IMR-90 (cell line): ENCODE measurements around the gene PXMP2. TPM values are rescaled to one million over a fixed set of nuclear protein-coding genes. Genes with fewer than 3 reads are reported as not detected.
A peak's percentile ranks its signal among the peaks of the same experiment; 100 is the strongest.

Experiments
- ATAC-seq: fragments of 200-7000 bp; cut with Tn5 transposase; 2 replicates; pipeline ENCODE4 v1.9.1; 2020; ENCODE audit warnings: low read depth, mild to moderate bottlenecking, moderate library complexity
- BruUV-seq: library from RNA; stranded (reverse); fragments of 400-500 nt; replicated peaks from 2 replicates; lab custom pipeline; 2021; lab: Mats Ljungman, UMichigan
- CTCF ChIA-PET: fragments of 300-600 bp; formaldehyde crosslinking; extraction: SDS; loops from one replicate; lab custom pipeline; 2021; ENCODE audit warnings: antibody characterized with exemption; lab: Yijun Ruan, JAX
- POLR2A ChIA-PET: fragments of 300-600 bp; sonication (Branson Sonifier 250); formaldehyde crosslinking; loops from one replicate; lab custom pipeline; 2022; ENCODE audit warnings: antibody characterized with exemption; ENCODE audit not compliant: unreplicated experiment; lab: Charles Lee
- DNase-seq: peaks from one replicate; pipeline ENCODE4 v3.0.0; 2013
- H2AFZ ChIP-seq: replicated peaks from 2 replicates; pipeline ENCODE3; 2013; ENCODE audit warnings: low read length, mild to moderate bottlenecking; ENCODE audit not compliant: poor library complexity
- H2AK5ac ChIP-seq: 2 replicates; pipeline ENCODE4 v1.6.1; 2013; ENCODE audit warnings: low read depth, low read length, inconsistent platforms
- H2AK9ac ChIP-seq: replicated peaks from 2 replicates; pipeline ENCODE3; 2013; ENCODE audit warnings: mild to moderate bottlenecking, low read depth, low read length, moderate library complexity; ENCODE audit not compliant: poor library complexity
- H2BK120ac ChIP-seq: 2 replicates; pipeline ENCODE4 v1.6.1; 2013; ENCODE audit warnings: low read depth, low read length, inconsistent platforms
- H2BK15ac ChIP-seq: 3 replicates; pipeline ENCODE4 v1.6.1; 2013; ENCODE audit warnings: low read depth, low read length, inconsistent platforms
- H2BK20ac ChIP-seq: 2 replicates; pipeline ENCODE4 v1.6.1; 2013; ENCODE audit warnings: low read depth, mild to moderate bottlenecking, inconsistent platforms, low read length, moderate library complexity
- H2BK5ac ChIP-seq: 2 replicates; pipeline ENCODE4 v1.6.1; 2013; ENCODE audit warnings: mild to moderate bottlenecking, low read depth, low read length, inconsistent platforms; ENCODE audit not compliant: poor library complexity, severe bottlenecking
- H3K14ac ChIP-seq: replicated peaks from 2 replicates; pipeline ENCODE4 v1.6.1; 2013; ENCODE audit warnings: low read depth, low read length, inconsistent platforms
- H3K18ac ChIP-seq: 2 replicates; pipeline ENCODE4 v1.6.1; 2013; ENCODE audit warnings: low read depth, low read length, control low read depth
- H3K23ac ChIP-seq: 2 replicates; pipeline ENCODE4 v1.6.1; 2013; ENCODE audit warnings: low read depth, low read length, inconsistent platforms
- H3K27ac ChIP-seq: 2 replicates; pipeline ENCODE4 v1.5.1; 2013; ENCODE audit warnings: mild to moderate bottlenecking, control low read depth, low read length; ENCODE audit not compliant: insufficient read depth
- H3K27me3 ChIP-seq: 2 replicates; pipeline ENCODE4 v1.6.1; 2013; ENCODE audit warnings: low read length; ENCODE audit not compliant: control insufficient read depth, insufficient read depth
- H3K36me3 ChIP-seq: 2 replicates; pipeline ENCODE4 v1.6.1; 2013; ENCODE audit warnings: low read length, mixed read lengths; ENCODE audit not compliant: control insufficient read depth, insufficient read depth
- H3K4ac ChIP-seq: 2 replicates; pipeline ENCODE4 v1.6.1; 2013; ENCODE audit warnings: low read depth, low read length, inconsistent platforms
- H3K4me1 ChIP-seq: 2 replicates; pipeline ENCODE4 v1.6.1; 2013; ENCODE audit warnings: low read length, mixed read lengths; ENCODE audit not compliant: control insufficient read depth, insufficient read depth
- H3K4me2 ChIP-seq: 2 replicates; pipeline ENCODE4 v1.6.1; 2013; ENCODE audit warnings: low read depth, mild to moderate bottlenecking, control low read depth, low read length, moderate library complexity
- H3K4me3 ChIP-seq: 2 replicates; pipeline ENCODE4 v1.5.1; 2013; ENCODE audit warnings: low read depth, mild to moderate bottlenecking, control low read depth, low read length, moderate library complexity; ENCODE audit not compliant: insufficient read depth
- H3K56ac ChIP-seq: 2 replicates; pipeline ENCODE4 v1.6.1; 2013; ENCODE audit warnings: low read length, inconsistent platforms; ENCODE audit not compliant: insufficient read depth; ENCODE audit errors: extremely low read depth
- H3K79me1 ChIP-seq, 2 experiments: 2 replicates each; pipeline ENCODE4 v1.6.1; 2013; ENCODE audit warnings: low read length in 2 of 2, inconsistent platforms in 1 of 2, low read depth in 1 of 2
- H3K9ac ChIP-seq: 2 replicates; pipeline ENCODE4 v1.6.1; 2013; ENCODE audit warnings: low read depth, low read length, control low read depth
- H3K9me1 ChIP-seq: 2 replicates; pipeline ENCODE4 v1.6.1; 2013; ENCODE audit warnings: low read length, inconsistent platforms; ENCODE audit not compliant: insufficient read depth
- H3K9me3 ChIP-seq: 2 replicates; pipeline ENCODE4 v1.6.1; 2013; ENCODE audit warnings: low read length; ENCODE audit not compliant: control insufficient read depth, insufficient read depth
- H4K20me1 ChIP-seq: 2 replicates; pipeline ENCODE4 v1.6.1; 2013; ENCODE audit warnings: low read length, inconsistent platforms; ENCODE audit not compliant: insufficient read depth
- H4K5ac ChIP-seq: 2 replicates; pipeline ENCODE4 v1.6.1; 2013; ENCODE audit warnings: mild to moderate bottlenecking, low read depth, low read length, control low read depth
- H4K8ac ChIP-seq, 2 experiments: 2 replicates each; pipeline ENCODE4 v1.6.1; 2013; ENCODE audit warnings: low read depth in 2 of 2, low read length in 2 of 2, control low read depth in 1 of 2, inconsistent platforms in 1 of 2
- H4K91ac ChIP-seq: 2 replicates; pipeline ENCODE4 v1.6.1; 2013; ENCODE audit warnings: low read depth, low read length, inconsistent platforms; ENCODE audit not compliant: insufficient read depth
- BHLHE40 ChIP-seq: fragments of 150-350 bp; IDR thresholded peaks from 2 replicates; pipeline ENCODE4 v1.6.1; 2016; ENCODE audit warnings: mild to moderate bottlenecking, low read depth, low read length
- CEBPB ChIP-seq: IDR thresholded peaks from 2 replicates; pipeline ENCODE4 v1.6.1; 2012; ENCODE audit warnings: low read depth, low read length, improper control_type of control experiment
- CHD1 ChIP-seq: IDR thresholded peaks from 2 replicates; pipeline ENCODE4 v1.6.1; 2012; ENCODE audit warnings: low read depth, low read length, improper control_type of control experiment
- CTCF ChIP-seq: conservative IDR thresholded peaks from 2 replicates; pipeline ENCODE4 v1.5.1; 2012; ENCODE audit warnings: mild to moderate bottlenecking, low read depth, low read length, improper control_type of control experiment
- ELK1 ChIP-seq: fragments of 150-350 bp; IDR thresholded peaks from 2 replicates; pipeline ENCODE4 v1.6.1; 2016; ENCODE audit warnings: low read depth, mild to moderate bottlenecking, low read length, moderate library complexity, borderline replicate concordance
- FOS ChIP-seq: fragments of 150-350 bp; IDR thresholded peaks from 2 replicates; pipeline ENCODE4 v1.6.1; 2016; ENCODE audit warnings: low read depth, low read length
- MAFK ChIP-seq: IDR thresholded peaks from 2 replicates; pipeline ENCODE4 v1.6.1; 2012; ENCODE audit warnings: low read depth, low read length, improper control_type of control experiment
- MAZ ChIP-seq: IDR thresholded peaks from 2 replicates; pipeline ENCODE4 v1.6.1; 2012; ENCODE audit warnings: low read depth, mild to moderate bottlenecking, low read length, improper control_type of control experiment, moderate library complexity, borderline replicate concordance
- MXI1 ChIP-seq: IDR thresholded peaks from 2 replicates; pipeline ENCODE4 v1.6.1; 2012; ENCODE audit warnings: low read depth, mild to moderate bottlenecking, low read length, moderate library complexity, borderline replicate concordance
- NFE2L2 ChIP-seq: fragments of 150-350 bp; IDR thresholded peaks from 2 replicates; pipeline ENCODE4 v1.6.1; 2016; ENCODE audit warnings: low read depth, mild to moderate bottlenecking, low read length
- POLR2A ChIP-seq: IDR thresholded peaks from 2 replicates; pipeline ENCODE4 v1.6.1; 2012; ENCODE audit warnings: mild to moderate bottlenecking, low read depth, low read length
- RAD21 ChIP-seq: IDR thresholded peaks from 2 replicates; pipeline ENCODE4 v1.6.1; 2012; ENCODE audit warnings: low read length, improper control_type of control experiment
- RCOR1 ChIP-seq: IDR thresholded peaks from 2 replicates; pipeline ENCODE4 v1.6.1; 2012; ENCODE audit warnings: mild to moderate bottlenecking, low read length, improper control_type of control experiment; ENCODE audit not compliant: insufficient replicate concordance
- RFX5 ChIP-seq: IDR thresholded peaks from 2 replicates; pipeline ENCODE4 v1.8.0; 2012; ENCODE audit warnings: low read depth, mild to moderate bottlenecking, low read length, moderate library complexity
- SMC3 ChIP-seq: fragments of 150-350 bp; IDR thresholded peaks from 2 replicates; pipeline ENCODE4 v1.6.1; 2016; ENCODE audit warnings: low read depth, mild to moderate bottlenecking, antibody characterized with exemption, low read length, moderate library complexity
- WGBS, 2 experiments: methylation state at CpG; one replicate each; pipeline versions ENCODE4 v1.1.5 to v1.1.7; 2013; ENCODE audit warnings: missing lambda C conversion rate in 2 of 2; ENCODE audit not compliant: insufficient read length in 1 of 2; ENCODE audit errors: extremely low coverage in 2 of 2; 5-methylcytosine and 5-hydroxymethylcytosine counted together
- dilution Hi-C: fragments of 300-500 bp; cut with HindIII; formaldehyde crosslinking; loops from one replicate; pipeline ENCODE4 v1.14.3; 2018; ENCODE audit warnings: low sequenced_read_pairs; ENCODE audit not compliant: unreplicated experiment
- in situ Hi-C: fragments of 300-500 bp; cut with MboI; formaldehyde crosslinking; loops from 3 replicates; pipeline ENCODE4 v1.14.3; 2019; ENCODE audit warnings: low sequenced_read_pairs, inconsistent platforms, mixed read lengths
- intact Hi-C: fragments of 100-400 bp; cut with micrococcal nuclease; formaldehyde crosslinking; loops from 2 replicates; pipeline ENCODE4 v1.10.0; 2022
- polyA plus RNA-seq, 3 experiments: library from polyadenylated mRNA; depleted of rRNA; stranded (reverse); fragments of >200 nt; gene quantifications; 2 replicates each; pipeline ENCODE4 v1.2.3, GENCODE V29; 2012; ENCODE audit warnings: low replicate concordance in 1 of 3
- total RNA-seq: library from RNA; depleted of rRNA; stranded (reverse); fragments of >200 nt; gene quantifications from 2 replicates; pipeline ENCODE4 v1.2.3, GENCODE V29; 2012
- TF ChIP-seq, protein P1 (sequence below): fragments of 150-350 bp; IDR thresholded peaks from 2 replicates; pipeline ENCODE4 v1.6.1; 2017; ENCODE audit warnings: mild to moderate bottlenecking, antibody characterized with exemption, low read length, low read depth

PXMP2 gene
- total and polyA plus RNA-seq, 2 of the 4 experiments (the other 2 are of a cell fraction), result 10.9 to 20.1 TPM

GRCh38 chr12:132689227-132689626 is 1.8 kb downstream of the PXMP2 start:
- no peak overlapping the region; the same call in 1 of the 2 replicates for H3K14ac ChIP-seq
- H2AK9ac ChIP-seq, result peak overlapping the region; percentile 28
- peaks cover 5% of the 10 kb centered on the region for H3K36me3 ChIP-seq
- no peak overlapping the region for H3K56ac ChIP-seq
- H3K27me3 ChIP-seq, result no peaks in the 10 kb centered on the region
- CTCF ChIA-PET, result no interaction called here
- no peak overlapping the region for H2BK5ac ChIP-seq
- H3K79me1 ChIP-seq, result peaks cover 15 to 17% of the 10 kb centered on the region in 2 experiments
- H4K91ac ChIP-seq, result no peak overlapping the region
- no TSS peak for BruUV-seq
- H3K9me3 ChIP-seq, result no peaks in the 10 kb centered on the region
- dilution Hi-C loops, result no loop called here
- H4K20me1 ChIP-seq, result peaks cover 3% of the 10 kb centered on the region; the same call in 1 of the 2 replicates
- in situ Hi-C loops, result no loop called here
- POLR2A ChIA-PET, result no interaction called here
- 41% methylated on average over 9 of the region's 18 CpGs; no CpG with 5 or more reads in 1 of the 2 experiments for WGBS, 2 experiments
- H3K4me1 ChIP-seq, result peaks cover 3% of the 10 kb centered on the region; the same call in 1 of the 2 replicates
- no peak overlapping the region for H2AK5ac ChIP-seq
- H3K9me1 ChIP-seq, result no peaks in the 10 kb centered on the region; the same call in 1 of the 2 replicates
- TF ChIP-seq MAZ (no peak), CHD1 (no peak), BHLHE40 (no peak), RFX5 (no peak), MXI1 (no peak), RCOR1 (no peak), CEBPB (no peak), FOS (no peak), ELK1 (no peak), CTCF (no peak), NFE2L2 (no peak), MAFK (no peak), POLR2A (no peak), SMC3 (no peak), RAD21 (no peak)
- TF ChIP-seq, protein P1, sequence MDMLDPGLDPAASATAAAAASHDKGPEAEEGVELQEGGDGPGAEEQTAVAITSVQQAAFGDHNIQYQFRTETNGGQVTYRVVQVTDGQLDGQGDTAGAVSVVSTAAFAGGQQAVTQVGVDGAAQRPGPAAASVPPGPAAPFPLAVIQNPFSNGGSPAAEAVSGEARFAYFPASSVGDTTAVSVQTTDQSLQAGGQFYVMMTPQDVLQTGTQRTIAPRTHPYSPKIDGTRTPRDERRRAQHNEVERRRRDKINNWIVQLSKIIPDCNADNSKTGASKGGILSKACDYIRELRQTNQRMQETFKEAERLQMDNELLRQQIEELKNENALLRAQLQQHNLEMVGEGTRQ, result no peak
- H3K4me2 ChIP-seq, result peak overlapping the region; percentile 68
- H3K23ac ChIP-seq, result peak overlapping the region; percentile 82; the same call in 1 of the 2 replicates
- intact Hi-C loops, result no loop called here
- DNase-seq, result no peak
- H3K27ac ChIP-seq, result no peak overlapping the region
- H3K4me3 ChIP-seq, result no peak overlapping the region; the same call in 1 of the 2 replicates
- ATAC-seq, result no peak
- H3K4ac ChIP-seq, result no peak overlapping the region
- no peak overlapping the region for H3K18ac ChIP-seq
- no peak overlapping the region for H2BK20ac ChIP-seq
- H2AFZ ChIP-seq, result peak overlapping the region; percentile 63
- no peak overlapping the region for H4K8ac ChIP-seq
- H4K5ac ChIP-seq, result no peak overlapping the region
- H2BK15ac ChIP-seq, result no peak overlapping the region
- no peak overlapping the region for H2BK120ac ChIP-seq
- no peak overlapping the region for H3K9ac ChIP-seq
